NCI-H774 (cell line): ENCODE data around the gene FANCC.

Experiments
- DNase-seq: peaks from one replicate; lab custom pipeline; 2025; lab: John Stamatoyannopoulos, UW

FANCC gene

GRCh38 chr9:95142728-95143127 lies 174.8 kb downstream of the FANCC start:
- no peak for DNase-seq

GRCh38 chr9:95142315-95142714 lies 175.2 kb downstream of the FANCC start:
- DNase-seq: no peak

- DNase-seq: no peak
Measured at GRCh38 chr9:95140821-95141220, 176.7 kb downstream of the FANCC start.

- no peak for DNase-seq
Measured at GRCh38 chr9:95139126-95139525, 178.4 kb downstream of the FANCC start.

- peak; percentile 78 for DNase-seq
Measured at GRCh38 chr9:95138474-95138873, 179.0 kb downstream of the FANCC start.

GRCh38 chr9:95137587-95138145 lies 179.8 kb downstream of the FANCC start:
- no peak for DNase-seq

GRCh38 chr9:95135756-95136155 lies 181.8 kb downstream of the FANCC start:
- DNase-seq: no peak

- DNase-seq: no peak
Measured at GRCh38 chr9:95134457-95134881, 183.0 kb downstream of the FANCC start.

GRCh38 chr9:95133325-95133705 lies 184.2 kb downstream of the FANCC start:
- DNase-seq: no peak

- no peak for DNase-seq
Measured at GRCh38 chr9:95132366-95133324, 184.9 kb downstream of the FANCC start.

- DNase-seq: no peak
Measured at GRCh38 chr9:95131023-95131943, 186.2 kb downstream of the FANCC start.

GRCh38 chr9:95130484-95130883 lies 187.0 kb downstream of the FANCC start:
- no peak for DNase-seq

GRCh38 chr9:95129476-95130291 lies 187.8 kb downstream of the FANCC start:
- DNase-seq: no peak

GRCh38 chr9:95128177-95128524 lies 189.4 kb downstream of the FANCC start:
- DNase-seq: no peak

- peak; percentile 53 for DNase-seq
Measured at GRCh38 chr9:95127249-95128176, 190.0 kb downstream of the FANCC start.

GRCh38 chr9:95126739-95127138 lies 190.8 kb downstream of the FANCC start:
- no peak for DNase-seq

GRCh38 chr9:95125652-95126051 lies 191.9 kb downstream of the FANCC start:
- DNase-seq: no peak

- DNase-seq: no peak
Measured at GRCh38 chr9:95124582-95125367, 192.7 kb downstream of the FANCC start.

- DNase-seq: no peak
Measured at GRCh38 chr9:95120781-95121370, 196.6 kb downstream of the FANCC start.
